IMR-90 (cell line): ENCODE measurements around the gene CYSTM1. TPM values are rescaled to one million over a fixed set of nuclear protein-coding genes. Genes with fewer than 3 reads are reported as not detected.

ENCODE experiments used
- ATAC-seq: fragments of 200-7000 bp; cut with Tn5 transposase; 2 replicates; pipeline ENCODE4 v1.9.1; 2020; ENCODE audit warnings: low read depth, mild to moderate bottlenecking, moderate library complexity
- BruUV-seq: library from RNA; stranded (reverse); fragments of 400-500 nt; replicated peaks from 2 replicates; lab custom pipeline; 2021; lab: Mats Ljungman, UMichigan
- CTCF ChIA-PET: fragments of 300-600 bp; formaldehyde crosslinking; extraction: SDS; loops from one replicate; lab custom pipeline; 2021; ENCODE audit warnings: antibody characterized with exemption; lab: Yijun Ruan, JAX
- POLR2A ChIA-PET: fragments of 300-600 bp; sonication (Branson Sonifier 250); formaldehyde crosslinking; loops from one replicate; lab custom pipeline; 2022; ENCODE audit warnings: antibody characterized with exemption; ENCODE audit not compliant: unreplicated experiment; lab: Charles Lee
- DNase-seq: peaks from one replicate; pipeline ENCODE4 v3.0.0; 2013
- H2AFZ ChIP-seq: replicated peaks from 2 replicates; pipeline ENCODE3; 2013; ENCODE audit warnings: low read length, mild to moderate bottlenecking; ENCODE audit not compliant: poor library complexity
- H2AK5ac ChIP-seq: 2 replicates; pipeline ENCODE4 v1.6.1; 2013; ENCODE audit warnings: low read depth, low read length, inconsistent platforms
- H2AK9ac ChIP-seq: replicated peaks from 2 replicates; pipeline ENCODE3; 2013; ENCODE audit warnings: mild to moderate bottlenecking, low read depth, low read length, moderate library complexity; ENCODE audit not compliant: poor library complexity
- H2BK120ac ChIP-seq: 2 replicates; pipeline ENCODE4 v1.6.1; 2013; ENCODE audit warnings: low read depth, low read length, inconsistent platforms
- H2BK15ac ChIP-seq: 3 replicates; pipeline ENCODE4 v1.6.1; 2013; ENCODE audit warnings: low read depth, low read length, inconsistent platforms
- H2BK20ac ChIP-seq: 2 replicates; pipeline ENCODE4 v1.6.1; 2013; ENCODE audit warnings: low read depth, mild to moderate bottlenecking, inconsistent platforms, low read length, moderate library complexity
- H2BK5ac ChIP-seq: 2 replicates; pipeline ENCODE4 v1.6.1; 2013; ENCODE audit warnings: mild to moderate bottlenecking, low read depth, low read length, inconsistent platforms; ENCODE audit not compliant: poor library complexity, severe bottlenecking
- H3K14ac ChIP-seq: replicated peaks from 2 replicates; pipeline ENCODE4 v1.6.1; 2013; ENCODE audit warnings: low read depth, low read length, inconsistent platforms
- H3K18ac ChIP-seq: 2 replicates; pipeline ENCODE4 v1.6.1; 2013; ENCODE audit warnings: low read depth, low read length, control low read depth
- H3K23ac ChIP-seq: 2 replicates; pipeline ENCODE4 v1.6.1; 2013; ENCODE audit warnings: low read depth, low read length, inconsistent platforms
- H3K27ac ChIP-seq: 2 replicates; pipeline ENCODE4 v1.5.1; 2013; ENCODE audit warnings: mild to moderate bottlenecking, control low read depth, low read length; ENCODE audit not compliant: insufficient read depth
- H3K27me3 ChIP-seq: 2 replicates; pipeline ENCODE4 v1.6.1; 2013; ENCODE audit warnings: low read length; ENCODE audit not compliant: control insufficient read depth, insufficient read depth
- H3K36me3 ChIP-seq: 2 replicates; pipeline ENCODE4 v1.6.1; 2013; ENCODE audit warnings: low read length, mixed read lengths; ENCODE audit not compliant: control insufficient read depth, insufficient read depth
- H3K4ac ChIP-seq: 2 replicates; pipeline ENCODE4 v1.6.1; 2013; ENCODE audit warnings: low read depth, low read length, inconsistent platforms
- H3K4me1 ChIP-seq: 2 replicates; pipeline ENCODE4 v1.6.1; 2013; ENCODE audit warnings: low read length, mixed read lengths; ENCODE audit not compliant: control insufficient read depth, insufficient read depth
- H3K4me2 ChIP-seq: 2 replicates; pipeline ENCODE4 v1.6.1; 2013; ENCODE audit warnings: low read depth, mild to moderate bottlenecking, control low read depth, low read length, moderate library complexity
- H3K4me3 ChIP-seq: 2 replicates; pipeline ENCODE4 v1.5.1; 2013; ENCODE audit warnings: low read depth, mild to moderate bottlenecking, control low read depth, low read length, moderate library complexity; ENCODE audit not compliant: insufficient read depth
- H3K56ac ChIP-seq: 2 replicates; pipeline ENCODE4 v1.6.1; 2013; ENCODE audit warnings: low read length, inconsistent platforms; ENCODE audit not compliant: insufficient read depth; ENCODE audit errors: extremely low read depth
- H3K79me1 ChIP-seq, 2 experiments: 2 replicates each; pipeline ENCODE4 v1.6.1; 2013; ENCODE audit warnings: low read length in 2 of 2, inconsistent platforms in 1 of 2, low read depth in 1 of 2
- H3K9ac ChIP-seq: 2 replicates; pipeline ENCODE4 v1.6.1; 2013; ENCODE audit warnings: low read depth, low read length, control low read depth
- H3K9me1 ChIP-seq: 2 replicates; pipeline ENCODE4 v1.6.1; 2013; ENCODE audit warnings: low read length, inconsistent platforms; ENCODE audit not compliant: insufficient read depth
- H3K9me3 ChIP-seq: 2 replicates; pipeline ENCODE4 v1.6.1; 2013; ENCODE audit warnings: low read length; ENCODE audit not compliant: control insufficient read depth, insufficient read depth
- H4K20me1 ChIP-seq: 2 replicates; pipeline ENCODE4 v1.6.1; 2013; ENCODE audit warnings: low read length, inconsistent platforms; ENCODE audit not compliant: insufficient read depth
- H4K5ac ChIP-seq: 2 replicates; pipeline ENCODE4 v1.6.1; 2013; ENCODE audit warnings: mild to moderate bottlenecking, low read depth, low read length, control low read depth
- H4K8ac ChIP-seq, 2 experiments: 2 replicates each; pipeline ENCODE4 v1.6.1; 2013; ENCODE audit warnings: low read depth in 2 of 2, low read length in 2 of 2, control low read depth in 1 of 2, inconsistent platforms in 1 of 2
- H4K91ac ChIP-seq: 2 replicates; pipeline ENCODE4 v1.6.1; 2013; ENCODE audit warnings: low read depth, low read length, inconsistent platforms; ENCODE audit not compliant: insufficient read depth
- BHLHE40 ChIP-seq: fragments of 150-350 bp; IDR thresholded peaks from 2 replicates; pipeline ENCODE4 v1.6.1; 2016; ENCODE audit warnings: mild to moderate bottlenecking, low read depth, low read length
- FOS ChIP-seq: fragments of 150-350 bp; IDR thresholded peaks from 2 replicates; pipeline ENCODE4 v1.6.1; 2016; ENCODE audit warnings: low read depth, low read length
- NFE2L2 ChIP-seq: fragments of 150-350 bp; IDR thresholded peaks from 2 replicates; pipeline ENCODE4 v1.6.1; 2016; ENCODE audit warnings: low read depth, mild to moderate bottlenecking, low read length
- POLR2A ChIP-seq: IDR thresholded peaks from 2 replicates; pipeline ENCODE4 v1.6.1; 2012; ENCODE audit warnings: mild to moderate bottlenecking, low read depth, low read length
- RAD21 ChIP-seq: IDR thresholded peaks from 2 replicates; pipeline ENCODE4 v1.6.1; 2012; ENCODE audit warnings: low read length, improper control_type of control experiment
- SMC3 ChIP-seq: fragments of 150-350 bp; IDR thresholded peaks from 2 replicates; pipeline ENCODE4 v1.6.1; 2016; ENCODE audit warnings: low read depth, mild to moderate bottlenecking, antibody characterized with exemption, low read length, moderate library complexity
- WGBS, 2 experiments: methylation state at CpG; one replicate each; pipeline versions ENCODE4 v1.1.5 to v1.1.7; 2013; ENCODE audit warnings: missing lambda C conversion rate in 2 of 2; ENCODE audit not compliant: insufficient read length in 1 of 2; ENCODE audit errors: extremely low coverage in 2 of 2; 5-methylcytosine and 5-hydroxymethylcytosine counted together
- dilution Hi-C: fragments of 300-500 bp; cut with HindIII; formaldehyde crosslinking; loops from one replicate; pipeline ENCODE4 v1.14.3; 2018; ENCODE audit warnings: low sequenced_read_pairs; ENCODE audit not compliant: unreplicated experiment
- in situ Hi-C: fragments of 300-500 bp; cut with MboI; formaldehyde crosslinking; loops from 3 replicates; pipeline ENCODE4 v1.14.3; 2019; ENCODE audit warnings: low sequenced_read_pairs, inconsistent platforms, mixed read lengths
- intact Hi-C: fragments of 100-400 bp; cut with micrococcal nuclease; formaldehyde crosslinking; loops from 2 replicates; pipeline ENCODE4 v1.10.0; 2022
- polyA plus RNA-seq, 3 experiments: library from polyadenylated mRNA; depleted of rRNA; stranded (reverse); fragments of >200 nt; gene quantifications; 2 replicates each; pipeline ENCODE4 v1.2.3, GENCODE V29; 2012; ENCODE audit warnings: low replicate concordance in 1 of 3
- total RNA-seq: library from RNA; depleted of rRNA; stranded (reverse); fragments of >200 nt; gene quantifications from 2 replicates; pipeline ENCODE4 v1.2.3, GENCODE V29; 2012
- TF ChIP-seq, protein P1 (sequence below): fragments of 150-350 bp; IDR thresholded peaks from 2 replicates; pipeline ENCODE4 v1.6.1; 2017; ENCODE audit warnings: mild to moderate bottlenecking, antibody characterized with exemption, low read length, low read depth
- TF ChIP-seq, protein P2 (sequence below): fragments of 150-350 bp; IDR thresholded peaks from 2 replicates; pipeline ENCODE4 v1.6.1; 2016; ENCODE audit warnings: low read depth, mild to moderate bottlenecking, low read length, moderate library complexity, borderline replicate concordance

CYSTM1 gene
- total and polyA plus RNA-seq, 2 of the 4 experiments (the other 2 are of a cell fraction) = 7.3 to 15.0 TPM

DNA sequence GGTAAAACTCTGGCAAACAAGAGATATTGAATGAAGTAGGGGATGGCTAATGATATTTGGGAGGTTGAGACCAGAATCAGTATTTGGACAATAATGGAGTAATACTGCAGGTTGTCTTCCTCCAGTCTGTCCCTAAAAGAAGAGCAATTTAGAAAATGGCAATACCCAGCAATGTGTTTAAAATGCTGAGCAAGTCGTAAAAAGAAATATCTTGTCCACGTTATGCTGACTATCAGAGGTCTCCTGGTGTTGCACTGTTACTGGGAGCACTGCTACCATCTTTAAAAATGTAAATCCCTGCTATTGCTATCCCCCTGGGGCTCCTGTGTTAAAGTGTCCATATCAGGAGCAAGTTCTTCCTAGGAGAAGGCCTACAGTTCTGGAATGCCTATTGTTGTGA lies 10.4 kb downstream of the CYSTM1 start:
- Histone ChIP-seq H3K56ac (no peak overlapping the region), H2BK15ac (no peak overlapping the region), H3K4me2 (no peak overlapping the region), H2BK5ac (no peak overlapping the region), H3K27ac (no peak overlapping the region), H3K9ac (no peak overlapping the region), H3K4me1 (peaks cover 4% of the 10 kb centered on the region), H2BK20ac (no peak overlapping the region), H4K5ac (no peak overlapping the region), H4K8ac (no peak overlapping the region), H3K23ac (no peak overlapping the region), H3K18ac (no peak overlapping the region), H3K4ac (no peak overlapping the region), H4K20me1 (no peaks in the 10 kb centered on the region), H3K4me3 (no peak overlapping the region), H3K14ac (no peak overlapping the region), H2BK120ac (no peak overlapping the region), H2AK5ac (no peak overlapping the region), H3K36me3 (no peaks in the 10 kb centered on the region), H2AK9ac (no peak overlapping the region), H4K91ac (no peak overlapping the region), H3K79me1 (peaks cover 0 to 3% of the 10 kb centered on the region in 2 experiments; a peak in 1 of 4 replicates), H3K9me3 (no peaks in the 10 kb centered on the region), H2AFZ (no peak overlapping the region), H3K27me3 (no peaks in the 10 kb centered on the region), H3K9me1 (no peaks in the 10 kb centered on the region; the same call in 1 of the 2 replicates)
- dilution Hi-C loops (no loop called here), in situ Hi-C loops (no loop called here), intact Hi-C loops (no loop called here)
- no CpG with 5 or more reads among the region's 2 CpGs for WGBS, 2 experiments
- no peak for DNase-seq
- ATAC-seq = no peak
- ChIA-PET CTCF (no interaction called here), POLR2A (no interaction called here)
- TF ChIP-seq, protein P1, sequence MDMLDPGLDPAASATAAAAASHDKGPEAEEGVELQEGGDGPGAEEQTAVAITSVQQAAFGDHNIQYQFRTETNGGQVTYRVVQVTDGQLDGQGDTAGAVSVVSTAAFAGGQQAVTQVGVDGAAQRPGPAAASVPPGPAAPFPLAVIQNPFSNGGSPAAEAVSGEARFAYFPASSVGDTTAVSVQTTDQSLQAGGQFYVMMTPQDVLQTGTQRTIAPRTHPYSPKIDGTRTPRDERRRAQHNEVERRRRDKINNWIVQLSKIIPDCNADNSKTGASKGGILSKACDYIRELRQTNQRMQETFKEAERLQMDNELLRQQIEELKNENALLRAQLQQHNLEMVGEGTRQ = no peak
- TF ChIP-seq POLR2A (no peak), BHLHE40 (no peak), SMC3 (no peak), FOS (no peak), NFE2L2 (no peak), RAD21 (no peak)
- TF ChIP-seq, protein P2, sequence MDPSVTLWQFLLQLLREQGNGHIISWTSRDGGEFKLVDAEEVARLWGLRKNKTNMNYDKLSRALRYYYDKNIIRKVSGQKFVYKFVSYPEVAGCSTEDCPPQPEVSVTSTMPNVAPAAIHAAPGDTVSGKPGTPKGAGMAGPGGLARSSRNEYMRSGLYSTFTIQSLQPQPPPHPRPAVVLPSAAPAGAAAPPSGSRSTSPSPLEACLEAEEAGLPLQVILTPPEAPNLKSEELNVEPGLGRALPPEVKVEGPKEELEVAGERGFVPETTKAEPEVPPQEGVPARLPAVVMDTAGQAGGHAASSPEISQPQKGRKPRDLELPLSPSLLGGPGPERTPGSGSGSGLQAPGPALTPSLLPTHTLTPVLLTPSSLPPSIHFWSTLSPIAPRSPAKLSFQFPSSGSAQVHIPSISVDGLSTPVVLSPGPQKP = no peak
- BruUV-seq = no TSS peak
